Measurements from ENCODE around the gene AFAP1L2.
"Not testable (repeated sequence)": the region's sequence is repeated elsewhere in the genome, so short reads cannot be mapped to it uniquely, and the experiment has no call there.

Gene AFAP1L2

DNA sequence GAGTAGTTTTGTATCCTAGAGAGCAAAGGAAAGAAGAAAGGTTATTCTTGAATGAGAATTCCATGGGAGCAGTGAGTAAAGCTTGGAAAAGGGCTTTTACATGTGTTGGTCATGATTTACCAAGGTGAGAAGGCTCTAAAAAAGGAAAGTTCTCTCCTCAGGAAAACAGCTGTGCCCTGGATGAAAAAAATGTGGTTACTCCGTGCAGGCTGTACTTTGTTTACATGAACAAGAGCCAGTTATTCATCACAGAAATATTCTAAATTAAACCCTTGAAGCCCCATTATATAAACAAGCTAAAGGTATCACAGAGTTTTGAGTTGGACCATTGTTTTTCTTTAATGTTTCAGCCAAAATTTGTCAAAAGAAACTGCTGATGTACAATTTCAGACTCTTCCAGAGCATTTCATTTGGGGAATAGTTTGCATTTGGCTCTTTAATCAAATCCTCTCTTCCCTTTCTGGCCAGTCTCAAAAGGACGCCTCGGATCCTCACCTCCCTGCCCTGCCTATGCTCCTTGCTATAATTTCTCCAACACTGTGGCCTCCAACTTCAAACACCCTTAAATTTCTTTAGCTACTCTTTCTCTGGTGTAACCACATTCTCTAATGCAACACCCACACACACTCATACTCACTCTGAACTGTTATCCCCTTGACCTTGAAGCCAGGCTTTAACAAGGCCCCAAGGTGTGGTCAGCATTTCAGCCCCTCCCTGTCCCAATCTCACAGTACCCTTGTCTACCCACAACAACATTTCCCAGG, 47.4 kb downstream of the AFAP1L2 start:
- Mint-ChIP-seq H3K27ac (no peak overlapping the region), H3K36me3 (ENCODE audit: insufficient read depth) (no peaks in the 10 kb centered on the region), H3K4me1 (ENCODE audit: low read depth in 2 of 2) (no peaks in the 10 kb centered on the region), H3K4me3 (no peak overlapping the region), H3K9me3 (no peaks in the 10 kb centered on the region), H3K27me3 (peaks cover 32 to 70% of the 10 kb centered on the region in 2 donors)
- DNase-seq, result no peak
- ATAC-seq (replicated peaks), result no peak

- ATAC-seq (replicated peaks) (no peak), DNase-seq (no peak)
- Mint-ChIP-seq H3K27me3 (peaks cover 30 to 67% of the 10 kb centered on the region in 2 donors), H3K4me3 (no peak overlapping the region), H3K9me3 (no peaks in the 10 kb centered on the region), H3K27ac (no peak overlapping the region), H3K36me3 (ENCODE audit: insufficient read depth) (no peaks in the 10 kb centered on the region), H3K4me1 (ENCODE audit: low read depth in 2 of 2) (no peaks in the 10 kb centered on the region)
Observed at GRCh38 chr10:114356126-114356525, 48.2 kb downstream of the AFAP1L2 start.

DNA sequence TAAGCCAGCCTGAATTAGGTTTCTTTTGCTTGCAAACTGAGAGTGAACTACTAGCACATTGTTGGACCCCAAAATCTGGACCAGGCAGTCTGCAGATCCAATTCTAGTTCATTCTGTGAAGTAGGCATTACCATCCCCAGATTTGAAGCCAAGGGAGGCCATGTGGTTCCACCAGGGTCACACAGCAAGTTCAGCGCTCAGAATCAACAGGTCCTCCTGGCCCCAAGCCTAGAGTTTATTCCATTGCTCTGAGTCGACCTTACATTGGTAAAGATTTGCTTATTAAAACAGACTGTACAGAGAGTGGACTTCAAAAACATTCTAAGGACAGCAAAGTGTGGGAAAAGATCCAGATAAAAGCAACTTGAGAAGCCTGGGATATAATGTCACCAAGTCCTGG, 50.9 kb downstream of the AFAP1L2 start:
- H3K27me3 Mint-ChIP-seq, result peaks cover 44 to 60% of the 10 kb centered on the region in 2 donors
- no peak overlapping the region for H3K27ac Mint-ChIP-seq
- no peaks in the 10 kb centered on the region for H3K9me3 Mint-ChIP-seq
- DNase-seq (no peak), ATAC-seq (replicated peaks) (no peak)
- H3K36me3 Mint-ChIP-seq (ENCODE audit: insufficient read depth), result no peaks in the 10 kb centered on the region
- H3K4me1 Mint-ChIP-seq (ENCODE audit: low read depth in 2 of 2), result no peaks in the 10 kb centered on the region
- no peak overlapping the region for H3K4me3 Mint-ChIP-seq

DNA sequence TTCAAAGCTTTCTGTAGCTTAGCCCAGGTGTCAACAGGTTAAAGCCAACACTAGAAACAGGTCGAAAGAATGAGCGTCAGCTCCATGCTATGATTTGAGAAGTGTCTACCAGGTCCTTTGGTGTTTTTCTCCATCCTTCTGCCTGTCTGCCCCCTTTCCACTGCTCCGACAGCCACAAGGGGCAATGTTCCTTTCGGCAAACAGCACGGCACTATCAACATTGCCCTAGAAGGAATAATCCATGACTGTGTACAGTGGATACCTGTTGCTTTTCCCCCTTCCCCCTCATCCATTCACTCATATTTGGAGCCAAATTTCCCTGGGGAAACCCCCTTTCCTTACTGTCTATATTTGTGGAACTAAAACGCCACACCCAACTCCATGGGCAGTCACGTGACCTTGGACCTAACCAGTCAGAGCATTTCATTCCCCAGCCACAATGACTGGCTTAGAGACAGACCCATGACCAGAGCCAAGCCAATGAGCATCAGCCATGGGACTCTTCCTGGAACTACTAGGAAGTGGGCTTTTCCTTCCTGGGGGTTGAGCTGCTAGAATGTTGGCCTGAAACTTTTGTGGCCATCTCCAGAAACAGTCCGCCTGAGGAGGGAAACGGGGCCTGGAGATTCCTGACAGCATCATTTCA, 51.5 kb downstream of the AFAP1L2 start:
- DNase-seq (no peak), ATAC-seq (replicated peaks) (no peak)
- Mint-ChIP-seq H3K4me3 (no peak overlapping the region), H3K36me3 (ENCODE audit: insufficient read depth) (no peaks in the 10 kb centered on the region), H3K9me3 (no peaks in the 10 kb centered on the region), H3K27me3 (peaks cover 42 to 56% of the 10 kb centered on the region in 2 donors), H3K27ac (no peak overlapping the region), H3K4me1 (ENCODE audit: low read depth in 2 of 2) (no peaks in the 10 kb centered on the region)

GRCh38 chr10:114350751-114351150, 53.6 kb downstream of the AFAP1L2 start:
- Mint-ChIP-seq H3K27ac (no peak overlapping the region), H3K27me3 (peaks cover 35 to 45% of the 10 kb centered on the region in 2 donors), H3K36me3 (ENCODE audit: insufficient read depth) (no peaks in the 10 kb centered on the region), H3K4me1 (ENCODE audit: low read depth in 2 of 2) (peaks cover 0 to 4% of the 10 kb centered on the region in 2 donors), H3K9me3 (no peaks in the 10 kb centered on the region), H3K4me3 (no peak overlapping the region)
- DNase-seq, result no peak
- ATAC-seq (replicated peaks), result no peak

DNA sequence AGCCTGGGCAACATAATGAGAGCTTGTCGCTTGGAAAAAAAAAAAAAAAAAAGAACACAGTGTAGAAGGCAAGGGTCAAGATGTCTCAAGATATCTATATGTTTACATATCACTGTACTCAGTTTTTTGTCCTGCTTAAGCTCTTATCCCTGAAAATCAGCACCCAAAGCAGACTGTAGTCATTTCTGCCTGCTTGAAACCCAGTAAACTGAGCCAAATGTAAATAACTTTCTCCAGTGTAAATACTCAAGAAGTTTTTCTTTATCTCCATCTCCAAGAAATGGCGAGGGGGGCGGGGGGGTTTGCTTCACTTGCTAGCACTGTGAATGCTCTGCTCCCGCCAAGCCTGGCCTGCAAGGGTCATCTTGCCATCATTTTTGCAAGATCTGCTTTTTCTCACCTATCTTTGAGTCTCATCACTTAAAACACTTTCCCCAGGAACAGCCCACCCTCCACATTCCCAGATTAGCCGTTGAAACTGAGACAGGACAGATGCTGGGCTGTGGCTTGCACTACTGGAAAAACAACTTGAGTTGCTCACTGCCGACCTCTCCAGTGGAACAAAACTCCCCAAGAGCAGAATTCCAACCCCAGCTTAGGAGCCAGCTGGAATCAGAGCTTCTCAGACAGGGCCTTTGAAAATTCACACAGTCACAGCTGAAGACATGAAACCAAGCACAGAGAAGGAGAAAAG, 54.6 kb downstream of the AFAP1L2 start:
- H3K27ac Mint-ChIP-seq, result no peak overlapping the region
- peaks cover 0 to 4% of the 10 kb centered on the region in 2 donors for H3K4me1 Mint-ChIP-seq (ENCODE audit: low read depth in 2 of 2)
- H3K36me3 Mint-ChIP-seq (ENCODE audit: insufficient read depth), result peaks cover under 1% of the 10 kb centered on the region
- no peaks in the 10 kb centered on the region for H3K9me3 Mint-ChIP-seq
- DNase-seq (no peak), ATAC-seq (replicated peaks) (no peak)
- H3K27me3 Mint-ChIP-seq, result peaks cover 26 to 38% of the 10 kb centered on the region in 2 donors
- H3K4me3 Mint-ChIP-seq, result no peak overlapping the region

DNA sequence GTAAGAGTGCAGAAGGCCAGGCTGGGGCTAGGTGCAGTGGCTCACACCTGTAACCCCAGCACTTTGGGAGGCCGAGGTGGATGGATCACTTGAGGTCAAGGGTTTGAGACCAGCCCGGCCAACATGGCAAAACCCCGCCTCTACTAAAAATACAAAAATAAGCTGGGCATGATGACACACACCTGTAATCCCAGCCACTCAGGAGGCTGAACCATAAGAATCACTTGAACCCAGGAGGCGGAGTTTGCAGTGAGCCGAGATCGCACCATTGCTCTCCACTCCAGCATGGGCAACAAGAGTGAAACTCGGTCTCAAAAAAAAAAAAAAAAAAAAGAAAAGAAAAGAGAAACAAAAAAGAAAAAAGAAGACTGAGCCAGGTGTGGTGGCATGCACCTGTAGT, 55.2 kb downstream of the AFAP1L2 start:
- H3K27me3 Mint-ChIP-seq, result peaks cover 21 to 39% of the 10 kb centered on the region in 2 donors
- ATAC-seq (replicated peaks); H3K36me3 Mint-ChIP-seq (ENCODE audit: insufficient read depth); DNase-seq; H3K4me3 Mint-ChIP-seq; H3K9me3 Mint-ChIP-seq; H3K27ac Mint-ChIP-seq; H3K4me1 Mint-ChIP-seq (ENCODE audit: low read depth in 2 of 2): not testable (repeated sequence)

- Mint-ChIP-seq H3K27me3 (peaks cover 14 to 29% of the 10 kb centered on the region in 2 donors), H3K27ac (no peak overlapping the region), H3K4me3 (no peak overlapping the region), H3K36me3 (ENCODE audit: insufficient read depth) (peaks cover 5% of the 10 kb centered on the region), H3K9me3 (no peaks in the 10 kb centered on the region), H3K4me1 (ENCODE audit: low read depth in 2 of 2) (peaks cover 0 to 4% of the 10 kb centered on the region in 2 donors)
- DNase-seq (no peak), ATAC-seq (replicated peaks) (no peak)
Observed at GRCh38 chr10:114347791-114348190, 56.5 kb downstream of the AFAP1L2 start.

GRCh38 chr10:114347241-114347640, 57.1 kb downstream of the AFAP1L2 start:
- Mint-ChIP-seq H3K9me3 (no peaks in the 10 kb centered on the region), H3K27ac (no peak overlapping the region)
- no peak for ATAC-seq (replicated peaks)

DNA sequence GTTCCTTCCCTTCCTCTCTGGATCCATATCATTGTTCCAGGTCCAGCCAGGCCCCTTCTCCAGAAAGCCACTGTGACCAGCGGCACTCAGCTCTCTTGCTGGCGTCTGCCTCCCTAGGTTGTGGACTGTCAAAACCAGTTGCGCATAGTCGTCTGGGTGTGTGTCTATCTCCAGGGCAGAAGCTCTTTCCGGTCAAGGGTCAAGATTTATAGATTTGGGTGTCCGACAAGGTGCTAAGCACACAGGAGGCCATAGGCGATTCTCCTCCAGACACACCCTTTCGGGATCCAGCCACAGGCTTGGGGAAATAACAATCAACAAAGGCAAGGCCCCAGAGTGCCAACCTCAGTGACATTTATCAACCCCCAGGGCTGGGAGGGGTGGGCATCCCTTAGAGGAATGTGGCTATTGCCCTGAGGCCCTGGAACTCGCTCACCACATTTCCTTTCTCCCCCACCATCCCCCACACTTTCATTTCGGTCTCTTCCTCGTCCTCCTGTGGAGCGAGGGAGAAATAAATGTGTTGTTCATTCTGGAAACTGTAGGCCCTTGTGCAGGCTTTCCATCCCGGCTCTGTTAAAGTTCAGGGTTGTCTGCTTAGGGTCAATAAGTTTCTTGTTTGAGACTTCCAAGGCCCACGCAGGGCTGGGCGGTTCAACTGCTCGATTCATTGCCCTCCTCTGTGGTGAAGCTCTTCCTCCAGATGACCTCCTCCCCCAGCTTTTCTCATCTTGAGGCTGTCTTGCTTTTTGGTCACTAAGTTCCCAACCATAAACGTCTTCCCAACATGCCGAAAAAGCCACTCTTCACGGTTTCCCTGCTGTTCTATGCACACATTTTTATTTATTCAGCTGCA, 57.9 kb downstream of the AFAP1L2 start:
- H3K27ac Mint-ChIP-seq, result no peak overlapping the region
- H3K36me3 Mint-ChIP-seq (ENCODE audit: insufficient read depth), result peaks cover 5% of the 10 kb centered on the region
- peaks cover 14 to 25% of the 10 kb centered on the region in 2 donors for H3K27me3 Mint-ChIP-seq
- DNase-seq, result no peak
- no peak overlapping the region for H3K4me3 Mint-ChIP-seq
- no peaks in the 10 kb centered on the region for H3K9me3 Mint-ChIP-seq
- ATAC-seq (replicated peaks), result no peak
- peaks cover 0 to 4% of the 10 kb centered on the region in 2 donors for H3K4me1 Mint-ChIP-seq (ENCODE audit: low read depth in 2 of 2)

More at GRCh38 chr10:114347241-114347640, 57.1 kb downstream of the AFAP1L2 start:
- H3K4me1 Mint-ChIP-seq (ENCODE audit: low read depth in 2 of 2), result peaks cover 0 to 4% of the 10 kb centered on the region in 2 donors
- no peak for DNase-seq
- peaks cover 5% of the 10 kb centered on the region for H3K36me3 Mint-ChIP-seq (ENCODE audit: insufficient read depth)
- H3K4me3 Mint-ChIP-seq, result no peak overlapping the region
- peaks cover 14 to 25% of the 10 kb centered on the region in 2 donors for H3K27me3 Mint-ChIP-seq

DNA sequence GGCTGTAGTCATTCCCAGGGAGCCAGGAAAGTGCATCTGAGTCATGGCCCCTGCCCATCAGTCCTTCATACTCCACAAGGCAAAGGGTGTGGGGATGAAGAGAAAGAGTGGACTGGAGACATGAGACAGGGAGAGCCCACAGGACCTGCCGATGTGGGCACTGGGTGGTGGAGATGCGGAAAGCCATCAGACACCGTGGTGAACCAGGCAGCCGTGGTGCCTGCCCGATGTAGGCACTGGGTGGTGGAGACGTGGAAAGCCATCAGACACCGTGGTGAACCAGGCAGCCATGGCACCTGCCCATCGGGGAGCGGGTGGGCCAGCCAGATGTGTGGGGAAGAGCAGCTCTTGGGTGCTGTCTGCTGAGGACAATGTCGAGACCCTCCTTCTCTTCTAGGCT, 58.6 kb downstream of the AFAP1L2 start:
- peaks cover 10 to 21% of the 10 kb centered on the region in 2 donors for H3K27me3 Mint-ChIP-seq
- no peak for ATAC-seq (replicated peaks)
- H3K9me3 Mint-ChIP-seq, result no peaks in the 10 kb centered on the region
- peaks cover 5% of the 10 kb centered on the region for H3K36me3 Mint-ChIP-seq (ENCODE audit: insufficient read depth)
- no peak overlapping the region for H3K27ac Mint-ChIP-seq
- DNase-seq, result no peak
- H3K4me3 Mint-ChIP-seq, result no peak overlapping the region
- peaks cover 0 to 4% of the 10 kb centered on the region in 2 donors for H3K4me1 Mint-ChIP-seq (ENCODE audit: low read depth in 2 of 2)

DNA sequence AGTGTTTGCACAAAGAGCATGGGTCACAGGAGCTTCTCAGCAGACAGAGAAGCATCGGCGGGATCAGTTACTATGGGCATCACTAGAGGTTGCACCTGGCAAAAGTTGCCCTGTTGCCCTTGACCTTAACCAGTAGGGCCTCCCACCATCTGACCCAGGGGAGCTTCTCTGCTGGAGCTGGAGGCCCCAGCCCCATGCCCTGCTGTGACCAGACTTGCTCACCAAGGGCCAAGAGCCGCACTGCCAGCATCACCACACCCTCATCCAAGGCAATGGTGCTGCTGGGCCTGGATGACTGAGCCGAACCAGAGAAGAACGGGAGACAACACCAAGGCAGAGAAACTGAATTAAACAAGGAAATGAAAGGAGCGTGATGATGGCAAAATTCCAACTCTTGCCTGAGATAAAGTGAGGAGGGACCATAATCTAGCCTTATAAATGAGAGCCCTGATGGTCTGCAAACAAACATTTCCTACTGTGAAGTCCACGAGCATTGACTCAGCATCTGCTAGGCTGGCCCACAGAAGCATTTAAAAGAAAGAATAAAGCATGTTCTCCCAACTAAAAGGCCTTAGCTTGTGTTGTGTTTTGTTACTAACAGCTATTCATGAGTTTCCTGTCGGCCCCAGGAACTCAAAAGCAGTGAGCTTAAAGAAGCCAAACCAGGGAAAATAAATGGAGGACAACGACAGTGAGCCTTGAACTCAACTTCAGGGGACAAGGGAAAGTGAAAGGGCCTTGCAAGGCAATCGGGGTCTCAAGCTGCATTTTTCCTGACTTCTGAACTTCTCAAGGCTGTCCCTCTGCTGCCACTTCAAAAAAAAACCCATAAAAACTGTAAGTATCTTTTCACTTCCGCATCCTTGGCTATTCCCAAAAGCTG, 60.4 kb downstream of the AFAP1L2 start:
- Mint-ChIP-seq H3K4me1 (ENCODE audit: low read depth in 2 of 2) (peaks cover 0 to 4% of the 10 kb centered on the region in 2 donors), H3K4me3 (no peak overlapping the region), H3K27ac (no peak overlapping the region), H3K27me3 (peaks cover 0 to 10% of the 10 kb centered on the region in 2 donors), H3K36me3 (ENCODE audit: insufficient read depth) (peaks cover 5% of the 10 kb centered on the region), H3K9me3 (no peaks in the 10 kb centered on the region)
- no peak for DNase-seq
- ATAC-seq (replicated peaks), result no peak
